Lung microvascular endothelial cell (primary cell): ENCODE measurements around the gene PTPA. TPM values are rescaled to one million over a fixed set of nuclear protein-coding genes. Genes with fewer than 3 reads are reported as not detected.
A peak's percentile ranks its signal among the peaks of the same experiment; 100 is the strongest.
"Not testable (repeated sequence)": the region's sequence is repeated elsewhere in the genome, so short reads cannot be mapped to it uniquely, and the experiment has no call there.

Experiments used
- DNase-seq, 2 donors: peaks; one replicate each; pipeline versions ENCODE4 v3.0.0 to v3.0.0-alpha.2; 2010; ENCODE audit warnings: low read depth in 2 of 2
- total RNA-seq: library from RNA; depleted of rRNA; stranded (reverse); fragments of >200 nt; gene quantifications from 2 replicates; pipeline ENCODE4 v1.2.1, GENCODE V29; 2014

Gene PTPA
- total RNA-seq, 1 donor from 2014 or later: 86.1 TPM

DNA sequence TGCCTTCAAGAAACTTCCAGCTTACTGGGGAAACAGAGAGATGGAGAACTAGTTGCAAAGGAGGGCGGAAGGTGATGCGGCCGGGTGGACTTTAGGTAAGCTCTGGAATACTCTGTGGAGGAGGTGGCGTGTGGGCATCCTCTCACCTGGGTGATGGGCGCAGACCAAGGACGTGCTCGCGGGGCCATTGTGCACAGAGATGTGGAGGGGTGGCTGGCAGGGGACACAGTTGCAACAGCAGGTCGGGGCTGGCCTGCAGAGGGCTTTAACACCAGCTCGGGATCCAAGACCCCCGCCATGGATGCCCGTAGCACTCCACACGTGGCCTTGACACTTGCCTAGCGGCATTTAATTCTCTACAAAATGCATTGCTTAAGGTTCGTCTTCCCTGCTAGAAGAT, 40.3 kb downstream of the PTPA start:
- DNase-seq: no peak

DNA sequence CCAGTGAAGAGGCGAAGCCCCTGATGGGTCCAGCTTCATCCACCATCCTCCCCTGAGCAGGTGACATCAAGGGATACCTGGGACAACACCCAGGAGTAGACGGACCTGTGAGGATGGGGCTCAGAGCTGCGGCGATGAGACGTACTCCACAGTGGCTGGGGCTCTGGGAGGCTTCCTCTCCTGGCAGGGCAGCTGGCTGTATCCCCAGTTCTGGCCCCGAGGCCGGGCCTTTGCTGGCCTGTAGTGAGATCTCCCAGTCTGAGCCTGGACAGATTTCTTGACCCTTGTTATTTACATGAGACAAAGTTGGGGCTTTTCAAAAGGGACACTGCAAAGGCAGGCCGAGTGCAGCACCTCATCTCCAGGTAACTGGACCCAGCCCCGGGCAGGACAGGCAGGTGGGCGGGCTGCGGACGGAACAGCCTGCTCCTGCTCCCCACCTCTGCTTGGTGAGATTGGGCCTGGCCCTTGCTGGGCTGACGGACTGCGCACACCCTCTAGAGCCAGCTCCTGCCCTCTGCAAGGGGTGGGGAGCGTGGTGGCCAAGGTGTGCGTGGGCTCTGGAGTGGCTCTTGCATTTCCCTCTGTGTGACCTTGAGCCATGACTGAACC, 43.8 kb downstream of the PTPA start:
- no peak for DNase-seq

DNA sequence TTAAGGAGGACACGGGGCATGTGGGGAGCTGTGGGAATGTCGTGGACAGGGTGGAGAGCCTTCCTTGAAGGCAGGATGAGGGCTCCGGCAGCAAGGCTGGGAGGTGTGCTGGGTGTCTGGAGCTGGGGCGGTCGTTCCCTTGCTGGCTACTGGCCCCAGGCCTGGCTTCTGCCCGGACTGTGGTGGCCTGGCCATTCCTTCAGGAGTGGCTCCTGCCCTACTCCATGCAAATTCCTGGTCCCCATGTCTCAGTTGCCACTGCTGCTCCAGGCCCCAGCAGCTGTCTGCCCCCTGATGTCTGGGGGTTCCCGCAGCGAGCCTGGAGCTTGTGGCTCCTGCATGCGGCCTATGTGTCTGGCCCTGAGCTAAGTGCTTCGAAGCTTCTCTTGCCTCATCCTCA, 44.9 kb downstream of the PTPA start:
- no peak for DNase-seq

DNA sequence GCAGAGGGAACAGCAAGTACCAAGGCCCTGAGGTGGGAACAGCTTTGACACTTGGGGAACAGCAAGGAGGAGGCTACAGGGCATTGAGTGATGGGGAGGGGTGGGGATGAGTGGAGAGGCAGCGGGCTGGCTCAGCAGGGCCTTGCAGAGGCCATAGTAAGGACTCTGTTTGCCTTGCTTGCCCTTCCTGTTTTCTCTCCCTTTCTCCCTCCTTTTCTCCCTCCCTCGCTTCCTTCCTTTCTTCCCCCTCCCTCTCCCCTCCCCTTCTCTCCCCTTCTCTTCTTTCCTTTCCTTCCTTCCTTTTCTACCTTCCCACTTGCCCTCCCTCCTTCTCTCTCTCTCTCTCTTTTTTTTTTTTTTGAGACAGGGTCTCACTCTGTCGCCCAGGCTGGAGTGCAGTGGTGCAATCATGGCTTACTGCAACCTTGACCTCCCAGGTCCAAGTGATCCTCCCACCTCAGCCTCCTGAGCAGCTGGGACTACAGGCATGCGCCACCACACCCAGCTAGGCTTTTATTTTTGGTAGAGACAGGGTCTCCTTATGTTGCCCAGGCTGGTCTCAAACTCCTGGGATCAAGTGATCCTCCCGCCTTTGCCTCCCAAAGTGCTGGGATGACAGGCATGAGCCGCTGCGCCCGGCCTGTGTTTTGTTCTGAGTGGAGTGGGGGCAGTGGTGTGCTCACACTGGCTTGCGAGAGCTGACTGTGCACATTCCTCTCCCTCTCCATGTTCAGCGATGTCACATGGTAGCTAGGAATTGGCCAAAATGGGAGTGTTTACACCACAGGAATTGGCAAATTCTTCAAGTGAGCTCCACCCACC, 49.7 kb downstream of the PTPA start:
- no peak for DNase-seq

DNA sequence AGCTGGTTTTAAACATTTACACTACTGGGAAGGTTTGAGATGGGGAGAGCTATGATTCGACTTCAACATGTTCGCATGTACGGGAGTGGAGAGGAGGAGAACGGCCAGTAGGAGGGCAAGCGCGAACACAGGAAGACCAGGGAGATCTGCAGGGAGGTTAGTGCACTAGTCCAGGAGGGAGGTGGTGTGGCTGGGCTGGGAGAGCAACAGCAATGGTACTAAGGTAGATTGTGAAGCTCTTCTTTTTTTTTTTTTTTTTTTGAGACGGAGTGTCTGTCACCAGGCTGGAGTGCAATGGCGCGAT, 50.3 kb downstream of the PTPA start:
- DNase-seq: no peak

DNA sequence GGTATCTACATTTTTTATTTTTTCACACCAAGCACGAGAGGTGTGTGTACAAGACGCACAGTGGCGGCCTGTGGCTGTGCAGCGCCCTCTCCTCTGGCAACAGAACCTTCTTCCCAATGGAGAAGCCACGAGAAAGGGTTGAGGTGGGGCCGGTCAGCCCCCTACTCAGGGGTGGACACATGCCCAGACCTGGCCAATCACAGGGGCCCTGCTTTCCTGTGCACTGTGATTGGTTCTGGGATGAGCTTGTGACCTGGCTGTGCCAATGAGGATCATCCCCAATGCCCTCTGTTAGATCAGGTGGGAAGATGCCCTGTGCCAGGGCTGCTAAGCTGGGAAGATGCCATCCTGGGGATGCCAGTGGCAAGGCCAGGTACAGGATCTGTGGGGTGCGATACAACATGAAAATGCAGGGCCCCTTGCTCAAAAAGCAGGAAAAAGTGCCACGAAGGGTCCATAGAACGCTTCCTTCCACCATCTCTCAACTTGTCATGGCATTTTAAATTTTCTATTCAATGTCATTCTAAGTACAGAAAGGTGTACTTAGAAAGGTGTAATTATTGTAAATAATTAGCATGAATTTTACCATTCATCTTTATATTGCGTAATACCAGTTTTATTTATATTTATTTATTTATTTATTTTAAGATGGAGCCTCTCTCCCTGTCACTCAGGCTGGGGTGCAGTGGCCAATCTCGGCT, 51.4 kb downstream of the PTPA start:
- no peak for DNase-seq

DNA sequence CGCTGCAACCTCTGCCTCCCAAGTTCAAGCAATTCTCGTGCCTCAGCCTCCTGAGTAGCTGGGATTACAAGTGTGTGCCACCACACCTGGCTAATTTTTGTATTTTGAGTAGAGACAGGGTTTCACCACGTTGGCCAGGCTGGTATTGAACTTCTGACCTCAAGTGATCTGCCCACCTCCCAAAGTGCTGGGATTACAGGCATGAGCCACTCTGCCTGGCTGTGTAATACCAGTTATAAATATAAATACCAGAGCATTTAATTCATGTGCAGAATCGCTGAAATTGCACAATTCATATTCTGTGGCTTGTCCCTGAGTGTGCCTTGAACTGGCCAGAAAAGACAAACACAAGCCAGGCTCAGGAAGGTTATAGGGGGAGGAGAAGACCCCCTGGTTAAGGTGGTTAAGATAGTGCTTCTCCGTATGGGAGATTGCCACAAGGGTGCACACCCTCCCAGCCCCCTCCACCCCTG, 52.0 kb downstream of the PTPA start:
- DNase-seq: not testable (repeated sequence)

DNA sequence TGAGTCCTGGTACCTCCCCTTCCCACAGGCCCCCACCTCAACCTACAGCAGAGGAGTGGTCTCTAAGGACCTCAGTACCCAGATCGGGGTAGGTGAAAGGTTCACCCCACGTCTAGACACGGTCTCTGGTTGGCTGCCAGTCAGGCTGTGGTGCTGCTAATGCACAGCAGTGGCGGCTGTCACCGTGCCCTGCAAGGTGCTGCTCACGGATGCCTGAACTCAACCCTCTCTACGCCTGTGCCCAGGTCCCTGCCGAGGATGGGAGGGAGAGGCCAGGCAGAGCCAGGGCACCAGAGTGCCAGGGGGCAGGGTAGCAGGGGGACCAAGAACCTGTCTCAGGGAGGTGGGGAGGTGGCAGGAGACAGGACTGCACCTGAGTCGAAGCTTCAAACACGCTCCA, 52.5 kb downstream of the PTPA start:
- no peak for DNase-seq

DNA sequence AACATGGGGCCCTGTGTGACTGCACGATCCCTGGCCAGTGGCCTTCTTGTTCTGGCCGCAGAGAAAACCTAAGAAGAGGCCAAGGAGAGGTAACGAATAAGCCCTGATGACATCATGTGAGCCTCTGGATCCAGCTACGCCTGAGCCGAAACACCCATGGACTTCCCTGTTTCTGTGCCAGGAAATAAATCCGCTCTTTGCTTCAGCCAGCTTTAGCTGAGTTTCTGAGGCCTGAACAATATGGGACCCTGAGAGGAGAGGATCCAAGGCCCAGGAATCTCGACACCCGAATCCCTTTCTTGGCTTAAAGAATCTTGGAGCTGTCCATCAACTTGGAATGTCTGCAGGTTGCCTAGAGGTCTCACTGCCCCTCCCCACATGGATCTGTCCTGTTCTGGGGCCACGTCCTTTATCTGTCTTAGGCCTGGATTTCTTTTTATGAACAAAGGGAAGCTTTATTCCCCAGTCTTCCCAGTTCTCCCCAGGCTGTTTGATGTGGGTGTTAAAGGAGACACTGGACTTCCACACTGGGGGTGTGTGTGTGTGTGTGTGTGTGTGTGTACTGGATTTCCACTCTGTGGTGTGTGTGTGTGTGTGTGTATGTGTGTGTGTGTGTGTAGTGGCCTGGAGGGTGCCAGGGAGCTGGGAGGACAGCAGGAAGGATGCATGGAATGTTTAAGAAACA, 53.2 kb downstream of the PTPA start:
- DNase-seq: peak; percentile 28 to 34

DNA sequence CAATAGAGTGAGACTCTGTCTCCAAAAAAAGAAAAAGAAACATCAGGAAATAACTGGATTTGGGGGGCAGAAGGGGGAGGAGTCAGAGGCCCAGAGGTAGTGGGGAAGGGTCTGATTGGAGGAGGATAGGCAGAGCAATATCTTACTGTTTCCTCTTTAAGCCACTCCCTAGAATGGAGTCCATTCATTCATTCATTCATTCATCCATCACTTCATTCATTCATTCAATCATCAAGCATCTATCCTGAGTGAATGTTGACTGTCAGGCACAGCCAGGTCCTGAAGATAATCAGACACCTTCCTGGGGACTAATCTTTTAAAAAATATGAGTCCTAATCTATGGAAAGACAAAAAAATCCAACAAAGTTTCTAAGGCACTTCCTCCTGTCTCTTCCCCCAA, 54.0 kb downstream of the PTPA start:
- no peak for DNase-seq

DNA sequence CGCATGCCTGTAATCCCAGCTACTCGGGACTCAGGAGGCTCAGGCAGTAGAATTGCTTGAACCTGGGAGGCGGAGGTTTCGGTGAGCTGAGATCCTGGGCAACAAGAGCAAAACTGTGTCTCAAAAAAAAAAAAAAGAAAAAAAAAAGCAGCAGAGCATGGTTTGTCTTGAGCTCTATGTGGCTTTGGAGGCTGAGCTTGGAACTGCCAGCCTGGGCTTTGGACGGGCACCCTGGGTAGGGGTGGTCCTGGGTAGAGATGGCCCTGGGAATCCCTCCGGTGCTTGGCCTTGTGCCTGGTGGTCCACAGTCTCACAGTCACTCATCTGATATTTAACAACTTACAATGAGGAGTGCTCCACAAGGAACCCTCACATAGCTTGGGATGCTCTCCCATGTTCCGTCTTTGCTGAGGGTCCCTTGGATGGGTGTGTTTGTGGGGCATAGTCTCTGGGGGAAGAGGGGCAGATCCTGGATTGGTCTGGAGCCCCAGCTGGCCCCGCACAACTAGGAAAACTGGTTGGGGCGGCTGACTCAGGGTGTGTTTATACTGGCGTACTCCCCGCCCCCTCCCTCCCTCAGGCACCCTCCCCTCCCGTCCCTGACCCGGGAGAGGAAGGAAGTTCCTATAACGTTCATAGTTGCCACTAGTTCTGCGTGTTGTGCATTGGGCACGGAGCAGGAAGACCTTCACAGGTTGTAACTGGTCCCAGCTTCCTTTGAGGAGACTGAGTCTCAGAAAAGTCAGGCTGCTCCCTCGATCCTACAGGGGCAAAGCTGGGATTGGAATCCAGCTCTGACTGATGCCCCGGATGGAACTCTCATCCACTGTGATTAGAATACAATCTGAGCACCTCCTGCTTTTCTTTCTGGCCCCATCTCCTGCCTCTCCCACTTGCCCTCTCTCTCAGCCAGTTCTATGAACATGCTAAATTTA, 55.7 kb downstream of the PTPA start:
- peak; percentile 85 to 88 for DNase-seq

DNA sequence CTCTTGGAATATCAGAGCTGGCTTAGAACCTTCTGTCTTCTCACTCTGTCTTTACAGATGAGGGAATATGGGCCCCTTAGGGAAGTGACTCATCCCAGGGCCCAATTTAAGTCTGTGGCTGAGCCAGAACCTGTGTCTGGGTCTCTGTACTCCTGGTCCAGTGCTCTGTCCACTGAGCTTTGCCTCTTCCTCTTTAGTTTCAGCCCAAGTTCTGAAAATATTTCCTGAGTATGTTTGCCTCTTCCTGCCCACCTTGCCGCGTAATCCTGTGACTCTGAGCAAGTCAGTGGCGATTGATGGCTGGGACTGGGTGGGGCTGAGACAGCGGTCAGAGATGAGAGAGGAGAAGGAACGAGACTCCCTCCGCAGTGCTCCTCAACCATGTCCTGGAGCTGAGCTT, 59.0 kb downstream of the PTPA start:
- DNase-seq: peak in 1 of 2 donors; percentile 61

DNA sequence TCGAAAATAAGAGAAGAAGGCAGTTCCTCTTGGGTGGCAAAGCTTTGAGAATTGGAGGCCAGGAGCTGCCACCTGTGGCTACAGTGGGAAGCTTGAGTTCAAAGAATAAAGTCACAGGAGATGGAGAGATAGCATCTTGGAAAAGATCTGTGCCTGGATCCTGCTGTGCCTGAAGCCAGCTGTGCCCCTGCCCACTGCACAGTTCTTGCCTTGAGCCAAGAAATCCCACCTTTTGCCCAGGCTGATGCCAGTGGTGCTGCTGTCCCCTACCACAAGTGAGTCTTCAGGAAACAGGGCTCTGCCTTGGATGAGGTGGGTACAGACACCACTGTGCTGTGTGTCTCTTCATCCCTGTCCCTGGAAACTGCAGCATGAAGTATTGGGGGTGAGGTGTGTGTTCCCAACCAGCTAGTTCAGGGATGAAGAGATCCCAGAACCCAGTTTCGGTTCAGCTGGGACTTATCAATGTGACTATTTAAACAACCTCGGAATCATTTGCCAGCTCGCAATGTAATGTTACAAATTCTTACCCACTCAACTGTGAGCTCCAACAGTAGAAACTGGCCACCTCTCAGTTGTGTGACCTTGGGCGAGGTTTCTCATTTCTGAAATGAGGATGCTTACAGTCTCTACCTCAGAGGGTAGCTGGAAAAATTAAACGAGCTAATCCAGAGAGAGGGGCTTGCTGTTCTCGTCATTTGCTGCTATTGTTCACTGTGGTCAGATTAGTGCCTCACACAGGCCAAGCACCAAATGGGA, 61.0 kb downstream of the PTPA start:
- no peak for DNase-seq

DNA sequence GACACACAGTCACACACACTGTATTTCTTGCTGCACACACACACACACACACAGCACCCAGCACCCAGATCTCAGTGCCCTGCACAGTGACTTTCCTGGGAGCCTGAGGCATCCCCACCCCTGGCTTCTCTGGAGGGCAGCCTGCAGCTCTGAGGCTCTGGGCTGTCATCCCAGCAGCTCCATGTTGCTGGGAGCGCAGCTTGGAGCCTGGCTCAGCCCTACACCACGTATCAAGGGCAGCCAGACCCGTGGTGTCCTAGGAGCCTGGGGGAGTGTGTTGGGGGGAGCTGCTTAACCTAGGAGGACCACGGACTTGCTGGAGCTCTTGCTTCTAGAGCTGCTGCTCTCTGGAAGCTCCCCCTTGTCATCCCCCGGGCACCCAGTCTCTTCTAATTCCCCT, 61.6 kb downstream of the PTPA start:
- no peak for DNase-seq

DNA sequence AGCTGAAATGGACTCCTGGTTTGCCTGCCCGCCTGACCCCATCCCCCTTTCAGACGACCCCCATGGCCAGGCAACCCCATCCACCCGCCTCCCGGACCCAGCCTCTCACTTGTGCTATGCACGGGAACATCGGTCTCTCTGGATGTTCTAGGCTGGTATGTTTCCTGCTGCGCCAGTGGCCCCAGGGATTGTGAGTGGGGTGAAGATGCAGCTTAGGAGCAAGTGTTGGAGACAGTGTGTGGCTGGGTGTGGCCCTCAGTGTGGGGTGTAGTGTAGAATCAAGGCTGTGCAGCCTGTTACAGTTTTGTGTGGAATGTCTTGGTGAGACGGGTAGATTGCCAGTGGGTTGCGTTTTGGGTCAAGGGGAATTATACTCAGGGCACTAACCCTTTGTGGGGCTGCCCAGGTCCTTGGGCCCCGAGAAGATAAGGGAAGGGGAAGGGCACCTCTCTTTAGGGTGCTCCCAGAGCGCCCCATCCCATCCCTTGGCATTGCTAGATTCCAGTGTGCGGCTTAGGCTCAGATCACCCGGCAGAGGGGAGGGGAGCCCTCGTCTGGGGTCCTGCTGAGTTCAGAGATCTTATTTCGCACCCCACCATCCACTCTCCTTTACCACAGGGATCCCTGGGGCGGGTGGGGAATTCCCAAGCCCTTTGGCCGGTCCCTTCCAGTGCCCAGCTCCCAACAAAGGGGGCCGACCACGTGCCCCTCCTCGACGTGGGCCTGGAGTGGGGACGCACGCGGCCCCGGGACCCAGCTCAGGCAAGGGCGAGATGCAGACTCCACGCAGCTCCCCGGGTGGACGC, 62.3 kb downstream of the PTPA start:
- no peak for DNase-seq

DNA sequence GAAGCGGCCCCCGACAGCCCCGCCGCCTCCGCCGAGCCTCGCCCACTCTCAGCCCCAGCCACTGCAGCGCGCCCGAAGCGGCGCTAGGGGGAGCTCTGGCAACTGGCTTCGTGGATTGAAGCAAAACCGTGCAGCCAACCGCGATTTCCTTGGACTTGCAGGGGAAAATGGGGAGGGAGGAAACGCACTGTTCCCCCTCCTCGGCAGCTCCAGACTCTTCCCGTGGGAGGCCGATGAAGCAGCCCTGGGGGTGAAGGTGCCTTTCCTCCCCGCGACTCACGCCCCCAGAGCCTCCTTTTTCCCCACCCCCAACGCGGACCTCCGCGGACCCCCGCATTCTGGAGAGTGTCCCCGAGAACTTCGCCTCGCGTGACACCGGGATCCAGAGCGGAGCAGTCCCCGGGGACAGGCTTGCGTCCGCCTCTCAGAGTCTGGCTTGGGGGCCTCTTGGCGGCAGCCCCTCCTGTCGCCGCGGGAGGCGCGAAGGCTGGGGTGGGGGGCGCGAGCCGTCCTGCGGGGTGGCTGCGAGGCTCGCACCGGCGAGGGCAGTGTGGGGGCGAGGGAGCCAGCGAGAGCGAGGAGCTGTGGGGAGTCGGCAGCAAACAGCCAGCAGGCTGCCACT, 63.0 kb downstream of the PTPA start:
- DNase-seq: peak; percentile 92 to 94

DNA sequence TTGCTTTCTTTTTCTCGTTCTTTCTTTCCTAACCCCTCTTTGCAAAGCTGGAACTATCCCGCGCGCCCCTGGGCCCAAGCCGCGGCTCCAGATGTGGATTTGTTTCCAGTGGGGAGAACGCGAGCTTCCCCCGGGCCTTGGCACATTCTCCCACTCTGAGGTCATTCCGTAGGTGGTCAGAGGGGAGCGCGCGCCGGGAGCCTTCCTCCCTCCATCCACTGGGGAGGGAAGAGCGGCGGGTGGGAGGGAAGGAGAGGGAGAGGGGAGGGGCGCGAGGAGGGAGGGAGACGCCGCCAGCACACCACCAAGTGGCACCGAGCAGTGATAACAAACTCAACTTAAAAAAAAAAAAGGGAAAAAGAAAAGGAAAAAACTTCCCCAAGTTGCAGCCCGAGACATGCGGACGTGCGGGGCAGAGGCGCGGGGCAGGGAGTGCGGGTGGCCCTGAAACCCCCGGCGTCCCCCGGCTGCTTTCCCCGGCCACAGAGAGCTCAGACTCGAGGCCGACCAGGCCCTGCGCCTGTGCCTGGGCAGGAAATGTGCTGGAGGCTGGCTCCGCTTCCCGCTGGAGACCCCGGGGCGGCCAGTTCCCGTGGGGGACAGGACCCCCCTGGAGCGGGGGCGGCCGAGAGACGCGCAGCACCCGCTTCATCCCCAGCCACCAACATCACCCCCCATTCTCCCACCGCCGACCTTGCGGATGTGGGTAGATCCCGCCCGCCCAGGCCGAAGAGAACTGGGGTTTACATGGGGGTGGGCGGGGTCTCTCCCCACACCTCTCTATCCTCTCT, 63.7 kb downstream of the PTPA start:
- peak; percentile 73 to 84 for DNase-seq

DNA sequence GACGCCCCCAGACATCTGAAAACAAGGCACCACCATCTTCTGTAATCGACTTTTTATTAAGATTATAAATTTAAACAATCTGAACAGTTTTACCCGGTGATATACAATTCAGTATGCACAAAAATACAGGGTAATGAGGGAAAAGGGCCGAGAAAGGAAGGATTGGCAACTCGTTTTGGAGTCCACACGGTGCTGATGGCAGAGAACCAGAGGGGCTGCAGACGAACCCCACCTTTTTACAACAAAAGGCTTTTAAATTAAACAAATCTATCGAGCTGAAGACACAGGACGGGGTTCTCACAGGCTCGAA, 64.3 kb downstream of the PTPA start:
- no peak for DNase-seq
